GM21447 (cell line): ENCODE measurements around the gene NANS.
"Not testable (repeated sequence)": the region's sequence is repeated elsewhere in the genome, so short reads cannot be mapped to it uniquely, and the experiment has no call there.

ENCODE experiments used
- ATAC-seq: cut with Tn5 transposase; IDR thresholded peaks from one replicate; pipeline ENCODE4 v1.9.1; 2021; ENCODE audit not compliant: unreplicated experiment

NANS gene

GRCh38 chr9:98056269-98057137, at the start of gene NANS:
Gene NANS (plus strand): TSS chr9:98056732. CDS start chr9:98056809, 77 bp downstream.
- peak; percentile 93 for ATAC-seq

- ATAC-seq, result no peak
Measured at GRCh38 chr9:98007251-98007928, 49.1 kb upstream of the NANS start.

- ATAC-seq, result no peak
Measured at GRCh38 chr9:98008764-98009163, 47.8 kb upstream of the NANS start.

GRCh38 chr9:98009437-98009836, 47.1 kb upstream of the NANS start:
- no peak for ATAC-seq

- no peak for ATAC-seq
Measured at GRCh38 chr9:98009936-98010335, 46.6 kb upstream of the NANS start.

GRCh38 chr9:98010445-98010844, 46.1 kb upstream of the NANS start:
- peak; percentile 91 for ATAC-seq

- ATAC-seq, result no peak
Measured at GRCh38 chr9:98011122-98011521, 45.4 kb upstream of the NANS start.

GRCh38 chr9:98016137-98016680, 40.3 kb upstream of the NANS start:
- ATAC-seq, result no peak

- ATAC-seq, result no peak
Measured at GRCh38 chr9:98017306-98017705, 39.2 kb upstream of the NANS start.

- ATAC-seq, result no peak
Measured at GRCh38 chr9:98018347-98018746, 38.2 kb upstream of the NANS start.

GRCh38 chr9:98019098-98019497, 37.4 kb upstream of the NANS start:
- ATAC-seq, result no peak

GRCh38 chr9:98019869-98020268, 36.7 kb upstream of the NANS start:
- not testable (repeated sequence) for ATAC-seq

- ATAC-seq, result no peak
Measured at GRCh38 chr9:98020476-98021145, 35.9 kb upstream of the NANS start.

GRCh38 chr9:98021306-98022040, 35.1 kb upstream of the NANS start:
- no peak for ATAC-seq

- ATAC-seq, result no peak
Measured at GRCh38 chr9:98022447-98022846, 34.1 kb upstream of the NANS start.

GRCh38 chr9:98024702-98025101, 31.8 kb upstream of the NANS start:
- ATAC-seq, result no peak

- ATAC-seq, result no peak
Measured at GRCh38 chr9:98031169-98031568, 25.4 kb upstream of the NANS start.

- no peak for ATAC-seq
Measured at GRCh38 chr9:98031935-98032334, 24.6 kb upstream of the NANS start.

GRCh38 chr9:98034593-98035546, 21.7 kb upstream of the NANS start:
- peak; percentile 39 for ATAC-seq

- ATAC-seq, result no peak
Measured at GRCh38 chr9:98037357-98037756, 19.2 kb upstream of the NANS start.
